Breast epithelium (tissue), 3 donors: ENCODE results near the gene HMGA1.

Experiments used
- POLR2A ChIP-seq: fragments of 450-650 bp; IDR thresholded peaks from one replicate; pipeline ENCODE4 v1.6.1; 2016; ENCODE audit warnings: antibody characterized with exemption, mild to moderate bottlenecking, moderate library complexity
- TF ChIP-seq, protein P1 (sequence below), 3 donors: fragments of 450-650 bp; IDR thresholded peaks; one replicate each; pipeline ENCODE4 v1.5.1; 2016 to 2017; ENCODE audit warnings: antibody characterized with exemption in 3 of 3, mild to moderate bottlenecking in 3 of 3, moderate library complexity in 3 of 3

- TF ChIP-seq, protein P1, sequence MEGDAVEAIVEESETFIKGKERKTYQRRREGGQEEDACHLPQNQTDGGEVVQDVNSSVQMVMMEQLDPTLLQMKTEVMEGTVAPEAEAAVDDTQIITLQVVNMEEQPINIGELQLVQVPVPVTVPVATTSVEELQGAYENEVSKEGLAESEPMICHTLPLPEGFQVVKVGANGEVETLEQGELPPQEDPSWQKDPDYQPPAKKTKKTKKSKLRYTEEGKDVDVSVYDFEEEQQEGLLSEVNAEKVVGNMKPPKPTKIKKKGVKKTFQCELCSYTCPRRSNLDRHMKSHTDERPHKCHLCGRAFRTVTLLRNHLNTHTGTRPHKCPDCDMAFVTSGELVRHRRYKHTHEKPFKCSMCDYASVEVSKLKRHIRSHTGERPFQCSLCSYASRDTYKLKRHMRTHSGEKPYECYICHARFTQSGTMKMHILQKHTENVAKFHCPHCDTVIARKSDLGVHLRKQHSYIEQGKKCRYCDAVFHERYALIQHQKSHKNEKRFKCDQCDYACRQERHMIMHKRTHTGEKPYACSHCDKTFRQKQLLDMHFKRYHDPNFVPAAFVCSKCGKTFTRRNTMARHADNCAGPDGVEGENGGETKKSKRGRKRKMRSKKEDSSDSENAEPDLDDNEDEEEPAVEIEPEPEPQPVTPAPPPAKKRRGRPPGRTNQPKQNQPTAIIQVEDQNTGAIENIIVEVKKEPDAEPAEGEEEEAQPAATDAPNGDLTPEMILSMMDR (IDR thresholded peaks at IDR 0.05): no peak
- no peak for TF ChIP-seq POLR2A
Measured at GRCh38 chr6:34243901-34244884, 7.5 kb downstream of the HMGA1 start.
